HTR-8/SVneo (cell line): ENCODE measurements around the gene SSNA1.

Experiments used
- DNase-seq: peaks from one replicate; pipeline ENCODE4 v3.0.0; 2011; ENCODE audit warnings: low spot score, mixed read lengths; ENCODE audit not compliant: insufficient read length
- FAIRE-seq: peaks from 2 replicates; lab custom pipeline; 2011; peaks lifted over from hg19 to GRCh38; lab: Jason Lieb, UNC

Gene SSNA1

DNA sequence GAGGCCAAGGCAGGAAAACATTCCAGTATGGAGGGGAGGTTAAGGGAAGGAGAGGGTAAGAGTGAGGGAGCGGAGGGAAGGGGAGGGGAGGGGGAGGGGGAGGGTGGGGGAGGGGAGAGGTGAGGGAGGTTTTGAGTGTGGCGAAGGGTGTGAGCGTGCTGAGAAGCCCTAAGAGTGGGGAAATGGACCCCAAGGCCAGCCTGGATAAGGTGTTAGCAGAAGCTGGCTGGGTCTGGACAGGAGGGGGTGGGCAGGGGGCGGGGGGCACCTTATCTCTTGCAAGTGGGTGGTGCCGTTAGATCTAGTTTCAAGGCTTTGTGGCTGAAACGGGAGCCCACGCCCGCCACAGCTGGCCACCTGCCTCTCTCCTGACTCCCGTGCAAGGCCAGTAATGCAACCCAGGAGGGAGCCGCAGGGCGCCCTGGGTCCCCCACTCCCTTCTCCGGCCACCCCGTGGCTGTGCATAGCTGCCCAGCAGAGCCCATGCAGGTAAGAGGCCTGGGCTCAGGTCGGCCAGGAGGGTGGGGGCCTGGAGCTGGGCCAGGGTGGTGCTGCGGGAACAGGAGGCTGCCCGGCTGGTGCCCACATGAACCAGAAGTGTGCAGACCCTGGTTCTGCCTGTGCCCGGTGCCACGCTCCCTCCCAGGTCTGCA lies 39.5 kb downstream of the SSNA1 start:
- no peak for FAIRE-seq
- DNase-seq, result no peak

- no peak for DNase-seq
- FAIRE-seq, result no peak
Measured at GRCh38 chr9:137228506-137228967, 40.1 kb downstream of the SSNA1 start.

GRCh38 chr9:137228968-137229896 lies 40.8 kb downstream of the SSNA1 start:
- FAIRE-seq (no peak), DNase-seq (no peak)

DNA sequence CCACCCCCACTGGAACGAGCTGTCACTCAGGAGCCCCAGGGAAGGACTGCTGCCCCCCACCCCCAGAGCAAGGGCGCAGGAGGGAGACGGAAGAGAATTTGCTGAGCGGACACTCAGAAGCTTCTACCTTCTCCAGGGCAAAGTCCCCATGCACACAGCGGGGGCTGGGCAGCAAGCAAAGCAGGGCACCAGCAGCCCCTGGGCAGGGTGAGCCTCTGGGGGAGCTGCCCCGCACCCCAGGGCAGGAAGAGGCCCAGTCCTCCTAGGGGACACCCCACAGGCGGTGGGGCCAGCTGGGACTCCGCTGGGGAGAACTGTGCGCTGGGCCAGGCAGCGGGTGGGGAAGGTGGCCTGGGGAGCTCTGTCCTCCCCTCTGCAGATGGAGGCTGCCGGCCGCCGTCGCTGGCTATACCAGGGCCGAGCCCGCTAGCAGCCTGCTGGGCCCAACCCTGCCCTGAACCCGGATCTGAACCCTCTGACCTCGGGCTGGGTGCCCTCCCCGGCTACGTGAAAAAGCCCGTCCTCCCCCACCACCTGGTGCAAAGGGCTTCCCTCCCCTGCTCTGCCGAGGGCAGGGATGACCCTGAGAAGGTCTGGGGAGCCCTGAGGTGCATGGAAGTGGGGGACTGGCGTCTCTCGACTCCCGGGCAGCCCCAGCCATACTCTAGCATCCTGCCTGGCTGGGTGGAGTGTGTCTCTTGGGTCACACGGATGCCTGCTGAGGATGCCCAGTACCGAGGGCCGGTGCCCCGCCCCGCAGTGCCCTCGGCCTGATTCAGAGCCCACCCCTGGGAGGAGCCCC lies 41.6 kb downstream of the SSNA1 start:
- FAIRE-seq, result no peak
- DNase-seq, result no peak

DNA sequence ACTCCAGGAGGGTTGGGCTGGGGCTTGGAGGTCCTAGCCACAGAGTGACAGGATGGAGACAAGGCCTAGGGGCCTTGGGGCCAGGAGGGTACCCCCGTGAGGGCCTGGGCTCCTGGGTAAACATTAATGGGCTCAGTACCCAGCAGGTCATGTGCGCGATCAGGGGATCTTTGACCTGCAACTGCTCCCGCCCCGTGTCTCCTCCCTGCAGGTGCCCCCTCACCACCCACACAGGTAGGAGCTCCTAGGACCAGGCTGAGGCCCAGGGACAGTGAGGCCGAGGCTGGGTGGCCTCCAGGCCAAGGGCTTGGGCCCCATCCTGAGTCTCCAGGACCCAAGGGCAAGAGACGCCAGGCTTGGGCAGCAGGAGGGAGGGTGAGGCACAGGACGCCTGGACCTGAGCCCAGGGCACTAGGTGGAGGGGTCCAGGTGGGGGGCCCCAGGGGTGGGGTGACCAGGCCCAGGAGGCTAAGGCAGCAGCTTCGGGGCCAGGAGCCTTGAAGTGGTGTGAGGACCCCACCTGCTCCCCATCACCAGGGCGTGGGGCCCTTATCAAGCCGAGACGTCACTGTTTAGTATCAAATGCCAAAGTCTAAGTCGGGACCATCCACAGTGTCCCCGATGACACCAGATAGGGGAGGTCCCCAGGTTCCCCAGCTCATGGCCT lies 42.4 kb downstream of the SSNA1 start, which contains the start of gene SLC34A3:
Gene SLC34A3, plus strand, starts transcription at position 197 of the 667 bp plus-strand sequence. CDS start 802 bp downstream, outside the sequence.
- FAIRE-seq, result no peak
- no peak for DNase-seq

DNA sequence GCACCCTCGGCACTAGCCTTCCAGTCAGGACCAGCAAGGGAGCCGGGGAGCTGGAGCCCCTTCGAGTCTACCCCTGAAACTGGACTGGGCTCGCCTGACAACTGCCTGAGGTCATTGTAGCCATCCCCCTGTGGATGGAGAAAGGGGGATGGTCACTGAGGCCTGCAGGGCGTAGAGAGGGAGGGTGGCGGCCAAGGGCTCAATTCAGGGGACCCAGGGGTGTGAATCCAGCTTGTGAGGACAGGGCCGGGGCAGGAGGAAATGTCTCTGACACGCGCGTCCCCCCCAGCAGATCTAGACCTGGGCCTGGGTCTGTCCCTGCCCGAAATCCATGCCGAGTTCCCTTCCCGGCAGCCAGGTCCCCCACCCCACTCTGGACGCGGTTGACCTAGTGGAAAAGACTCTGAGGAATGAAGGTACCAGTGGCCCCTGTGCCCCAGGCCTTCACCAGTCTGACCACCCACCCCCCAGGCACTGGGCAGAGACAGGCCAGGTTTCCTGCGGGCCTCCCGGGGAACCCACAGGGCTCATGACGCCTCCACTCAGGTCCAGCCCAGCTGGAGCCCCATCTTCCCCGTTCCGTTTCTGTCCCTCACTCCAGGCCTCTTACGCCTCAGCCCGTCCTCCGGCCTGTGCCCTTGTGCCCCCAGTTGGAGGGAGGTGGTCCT lies 43.0 kb downstream of the SSNA1 start:
- FAIRE-seq, result no peak

GRCh38 chr9:137232101-137232500 lies 43.6 kb downstream of the SSNA1 start:
- DNase-seq, result no peak
- FAIRE-seq, result no peak

More for the DNA sequence above, 43.0 kb downstream of the SSNA1 start:
- no peak for DNase-seq

DNA sequence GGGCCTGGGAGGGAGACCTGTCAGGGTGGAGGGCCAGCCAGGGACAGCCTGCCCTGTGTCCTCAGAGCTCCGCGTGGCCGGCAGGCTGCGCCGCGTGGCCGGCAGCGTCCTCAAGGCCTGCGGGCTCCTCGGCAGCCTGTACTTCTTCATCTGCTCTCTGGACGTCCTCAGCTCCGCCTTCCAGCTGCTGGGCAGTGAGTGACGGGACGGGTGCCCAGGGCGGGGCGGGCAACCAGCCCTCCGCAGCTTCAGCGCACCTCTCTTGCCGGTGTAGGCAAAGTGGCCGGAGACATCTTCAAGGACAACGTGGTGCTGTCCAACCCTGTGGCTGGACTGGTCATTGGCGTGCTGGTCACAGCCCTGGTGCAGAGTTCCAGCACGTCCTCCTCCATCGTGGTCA lies 44.0 kb downstream of the SSNA1 start:
- DNase-seq (no peak), FAIRE-seq (no peak)

GRCh38 chr9:137233143-137233980 lies 44.9 kb downstream of the SSNA1 start:
- no peak for DNase-seq
- no peak for FAIRE-seq

DNA sequence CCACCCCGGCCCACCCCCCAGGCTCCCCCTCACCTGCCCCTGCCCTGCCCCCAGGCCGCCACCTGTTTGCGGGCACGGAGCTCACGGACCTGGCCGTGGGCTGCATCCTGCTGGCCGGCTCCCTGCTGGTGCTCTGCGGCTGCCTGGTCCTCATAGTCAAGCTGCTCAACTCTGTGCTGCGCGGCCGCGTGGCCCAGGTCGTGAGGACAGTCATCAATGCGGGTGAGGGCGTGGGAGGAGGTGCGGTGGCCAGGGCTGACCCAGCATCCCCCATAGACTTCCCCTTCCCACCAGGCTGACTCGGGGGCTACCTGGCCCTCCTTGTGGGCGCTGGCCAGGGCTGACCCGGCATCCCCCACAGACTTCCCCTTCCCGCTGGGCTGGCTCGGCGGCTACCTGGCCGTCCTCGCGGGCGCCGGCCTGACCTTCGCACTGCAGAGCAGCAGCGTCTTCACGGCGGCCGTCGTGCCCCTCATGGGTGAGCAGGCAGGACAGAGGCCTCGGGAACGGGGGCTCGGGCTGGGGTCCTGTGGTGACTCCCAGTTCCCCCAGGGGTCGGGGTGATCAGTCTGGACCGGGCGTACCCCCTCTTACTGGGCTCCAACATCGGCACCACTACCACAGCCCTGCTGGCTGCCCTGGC lies 45.7 kb downstream of the SSNA1 start:
- no peak for DNase-seq
- no peak for FAIRE-seq

DNA sequence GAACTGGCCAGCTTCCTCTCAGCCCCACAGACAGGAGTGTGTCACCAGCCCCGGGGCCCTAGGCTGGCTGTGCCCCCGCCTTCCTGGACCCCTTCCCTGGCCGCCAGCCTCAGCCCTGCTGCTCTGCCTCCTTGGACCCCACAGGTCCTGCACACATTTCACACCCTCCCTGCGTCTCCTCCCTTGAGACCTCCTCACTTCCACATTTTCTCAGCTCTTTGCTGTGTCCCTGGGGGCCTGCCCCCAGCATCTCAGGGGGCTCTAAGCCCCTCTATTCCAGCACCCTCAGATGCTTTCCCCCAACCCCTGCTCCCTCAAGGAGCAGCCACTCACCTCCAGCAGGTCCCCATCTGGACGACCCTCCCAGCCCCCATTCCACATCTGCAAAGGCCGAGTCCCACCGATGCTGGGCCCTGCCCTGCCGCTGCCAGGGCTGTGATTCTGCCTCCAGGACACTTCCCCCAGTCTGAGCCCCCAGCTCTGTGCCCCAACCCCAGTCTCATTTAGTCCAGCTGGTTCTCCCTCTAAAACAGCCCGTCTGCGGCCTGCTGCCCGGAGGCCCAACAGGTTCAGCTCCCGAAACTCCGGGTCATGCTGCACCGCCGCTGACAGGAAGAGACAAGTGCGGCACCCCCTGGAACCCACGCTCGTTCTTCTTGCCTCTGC lies 46.4 kb downstream of the SSNA1 start:
- no peak for DNase-seq
- FAIRE-seq, result no peak

GRCh38 chr9:137235424-137236237 lies 47.2 kb downstream of the SSNA1 start:
- FAIRE-seq, result no peak
- DNase-seq, result no peak

DNA sequence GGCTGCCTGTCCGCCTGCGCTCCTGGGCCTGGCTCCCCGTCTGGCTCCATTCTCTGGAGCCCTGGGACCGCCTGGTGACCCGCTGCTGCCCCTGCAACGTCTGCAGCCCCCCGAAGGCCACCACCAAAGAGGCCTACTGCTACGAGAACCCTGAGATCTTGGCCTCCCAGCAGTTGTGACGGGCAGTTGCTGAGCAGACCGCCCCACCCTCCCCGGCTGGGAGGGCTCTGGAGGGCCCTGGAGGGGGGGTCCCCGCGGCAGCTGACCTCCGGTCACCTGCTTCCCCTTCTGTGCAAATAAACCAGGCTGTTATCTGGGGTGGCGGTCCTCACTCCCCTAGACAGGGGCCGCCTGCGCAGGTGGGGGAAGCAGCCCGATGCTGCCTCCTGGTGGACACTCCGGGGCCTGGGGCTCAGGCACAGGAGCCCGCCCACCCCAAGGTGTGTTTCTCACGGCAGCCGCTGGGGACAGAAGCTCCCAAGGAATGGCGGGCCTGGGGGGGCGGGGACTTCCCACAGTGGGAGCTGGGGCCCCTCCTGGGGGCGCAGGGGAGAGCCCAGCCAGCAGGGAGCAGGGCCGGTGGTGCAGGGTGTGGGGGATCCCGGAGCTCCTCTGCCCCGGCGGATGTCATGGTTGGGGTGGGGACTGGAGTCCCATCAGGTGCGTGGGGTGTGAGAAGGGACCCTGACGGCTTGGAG lies 47.9 kb downstream of the SSNA1 start:
- peak; percentile 79 for DNase-seq
- FAIRE-seq, result no peak

DNA sequence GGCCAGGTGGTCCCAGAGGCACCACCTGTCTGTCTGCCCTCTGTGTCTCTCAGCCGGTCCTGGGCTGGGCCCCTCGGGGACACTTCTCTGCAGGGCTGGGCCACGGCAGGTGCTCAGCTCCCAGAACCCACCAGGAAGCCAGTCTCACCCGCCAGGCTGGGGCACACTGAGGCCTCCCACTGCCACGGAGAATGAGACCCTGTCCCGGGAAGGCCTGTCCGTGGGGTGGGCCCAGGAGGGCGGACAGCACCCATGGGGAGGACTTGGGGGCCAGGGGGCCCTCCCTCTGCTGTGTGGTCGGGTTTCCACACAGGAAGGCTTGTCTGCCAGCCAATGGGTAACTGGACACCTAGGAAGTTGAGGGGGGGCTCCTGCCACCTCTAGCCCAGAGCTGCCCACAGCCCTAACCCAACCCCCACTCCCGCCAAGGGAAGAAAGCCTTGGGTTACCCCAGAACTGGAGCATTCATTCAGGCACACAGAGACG lies 48.5 kb downstream of the SSNA1 start:
- no peak for FAIRE-seq

DNA sequence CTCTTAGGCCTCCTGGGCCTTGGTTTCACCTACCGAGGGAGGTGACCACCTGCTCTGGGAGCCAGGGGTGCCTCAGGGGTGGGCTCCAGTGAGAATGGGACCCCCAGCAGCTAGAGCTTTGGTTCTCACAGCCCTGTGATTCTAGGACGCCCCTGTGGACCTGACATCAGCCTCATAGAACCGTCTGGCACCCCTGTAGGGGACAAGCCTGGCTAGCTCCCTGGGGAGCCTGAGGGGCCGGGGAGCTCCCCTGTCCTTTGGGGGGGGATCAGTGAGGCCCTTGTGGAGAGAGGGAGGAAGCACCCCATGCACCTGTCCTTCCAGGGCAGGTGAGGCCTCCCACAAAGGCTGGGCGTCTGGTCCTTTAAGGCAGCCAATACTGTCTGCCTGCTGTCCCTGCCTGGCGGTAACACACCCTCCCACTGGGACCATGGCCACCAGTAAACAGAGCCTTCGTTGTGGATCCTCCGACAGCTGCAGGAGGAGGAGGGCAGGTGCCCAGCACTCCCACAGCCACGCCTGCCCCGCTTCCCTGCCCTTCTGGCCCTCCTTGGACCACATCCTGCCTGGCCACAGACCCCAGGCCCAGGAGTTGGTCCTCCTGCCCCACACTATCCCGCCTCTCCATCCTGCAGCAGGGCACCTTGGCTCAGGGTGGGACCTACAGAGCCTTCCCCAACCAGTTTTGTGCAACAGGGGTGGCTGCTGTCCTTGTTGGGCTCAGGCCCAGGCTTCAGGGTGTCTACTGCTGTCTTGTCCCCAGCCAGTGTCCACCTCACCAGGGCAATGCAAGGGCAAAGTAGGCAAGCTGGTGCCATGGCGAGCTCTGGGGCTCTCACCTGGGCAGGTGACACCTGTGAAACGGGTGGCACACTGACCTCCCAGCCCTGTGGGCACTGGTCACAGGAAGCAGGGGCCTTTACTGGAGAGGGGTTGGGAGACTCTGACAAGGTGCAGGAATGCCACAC lies 49.6 kb downstream of the SSNA1 start:
- DNase-seq, result no peak
- no peak for FAIRE-seq

More for the DNA sequence above, 48.5 kb downstream of the SSNA1 start:
- DNase-seq, result no peak
